Measurements from ENCODE around the gene EGFL8.

DNA sequence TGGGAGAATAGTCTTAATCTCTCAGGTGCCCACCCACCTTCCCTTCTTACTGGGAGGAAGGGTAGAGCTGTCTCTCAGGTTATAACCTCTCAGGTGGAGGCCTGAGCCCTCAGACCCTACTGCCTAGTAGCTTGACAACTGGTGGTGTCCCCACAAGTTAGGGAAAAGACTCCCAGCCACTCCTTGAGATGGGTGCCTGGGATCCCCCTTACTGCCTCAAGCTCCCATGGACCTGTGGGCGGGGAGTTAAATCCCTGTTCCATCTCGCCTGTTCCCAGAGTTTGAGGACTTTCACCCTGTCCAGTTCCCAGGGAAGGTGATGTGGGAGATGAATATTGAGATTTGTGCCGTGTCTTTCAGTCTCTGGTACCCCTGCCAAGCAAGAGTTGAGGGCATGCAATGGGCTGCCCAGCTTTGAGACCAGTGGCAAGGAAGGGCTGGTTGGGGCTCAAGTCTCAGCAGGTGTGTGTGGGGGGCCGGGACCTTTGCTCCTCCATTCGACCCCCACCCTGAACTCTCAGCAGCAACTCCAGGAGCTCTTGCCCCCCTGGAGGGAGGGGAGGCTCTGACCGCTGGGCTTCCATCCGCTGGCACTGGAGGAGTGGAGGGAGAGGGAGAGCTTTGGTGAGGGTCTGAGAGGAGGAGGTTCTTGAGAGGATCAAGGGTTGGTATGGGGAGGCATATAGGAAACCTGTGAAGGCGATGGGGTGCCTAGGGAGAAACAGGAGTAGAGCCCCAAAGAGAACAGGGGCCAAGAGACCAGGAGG is 26.7 kb downstream of the EGFL8 start:
- TF ChIP-seq EP300 (IDR thresholded peaks at IDR 0.05) (no peak), POLR2AphosphoS5 (IDR thresholded peaks at IDR 0.05) (no peak)
